HG03097 (cell line): Measurements from ENCODE around the gene COQ9.
A peak's percentile ranks its signal among the peaks of the same experiment; 100 is the strongest.
"Not testable (repeated sequence)": the region's sequence is repeated elsewhere in the genome, so short reads cannot be mapped to it uniquely, and the experiment has no call there.

ENCODE experiments used
- ATAC-seq: cut with Tn5 transposase; IDR thresholded peaks from one replicate; pipeline ENCODE4 v1.9.1; 2021; ENCODE audit not compliant: unreplicated experiment, low FRiP score

Gene COQ9

DNA sequence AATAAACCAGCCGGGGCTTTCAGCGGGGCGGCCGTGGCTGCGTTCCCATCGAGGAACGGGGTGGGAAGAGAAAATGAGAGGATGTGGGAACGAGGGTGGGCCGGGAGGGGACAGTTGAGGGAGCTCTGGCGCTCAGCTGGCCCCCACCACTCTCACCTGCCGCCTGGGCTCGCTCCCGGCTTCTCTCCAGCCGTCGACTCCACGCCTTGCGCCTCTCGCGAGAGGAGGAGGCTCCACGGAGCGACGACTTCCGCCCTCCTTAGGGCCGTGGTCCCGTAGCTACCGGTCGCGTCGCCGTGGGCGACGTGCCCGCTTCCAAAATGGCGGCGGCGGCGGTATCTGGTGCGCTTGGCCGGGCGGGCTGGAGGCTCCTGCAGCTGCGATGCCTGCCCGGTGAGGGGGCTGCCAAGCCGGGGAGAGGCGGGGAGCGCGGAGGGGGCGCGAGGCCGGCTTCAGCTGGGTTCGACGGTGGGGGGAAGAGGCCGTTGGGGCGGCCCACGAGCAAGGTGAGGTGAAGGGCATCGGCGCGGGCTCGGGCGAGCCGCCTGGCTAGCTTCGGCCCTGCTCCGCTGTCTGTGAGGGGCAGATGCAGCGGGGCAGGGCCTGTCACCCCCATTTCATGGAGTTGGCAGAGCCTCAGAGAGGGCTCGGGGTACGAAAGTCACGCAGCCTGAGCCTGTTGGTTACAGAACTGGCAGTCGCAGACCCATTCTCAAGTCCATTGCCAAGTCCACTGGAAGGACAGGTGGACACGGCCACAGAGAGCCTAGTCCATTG lies at the start of gene COQ9, which contains the start of gene CIAPIN1:
Gene COQ9, plus strand, starts transcription at position 294 of the 777 bp plus-strand sequence. Its CDS starts 27 bp downstream, at position 321.
Gene CIAPIN1, minus strand, starts transcription at position 200 of the 777 bp plus-strand sequence. CDS start 6,457 bp downstream, outside the sequence.
- ATAC-seq = peak; percentile 96

GRCh38 chr16:57397493-57397892 lies 49.8 kb upstream of the COQ9 start:
- ATAC-seq = not testable (repeated sequence)

DNA sequence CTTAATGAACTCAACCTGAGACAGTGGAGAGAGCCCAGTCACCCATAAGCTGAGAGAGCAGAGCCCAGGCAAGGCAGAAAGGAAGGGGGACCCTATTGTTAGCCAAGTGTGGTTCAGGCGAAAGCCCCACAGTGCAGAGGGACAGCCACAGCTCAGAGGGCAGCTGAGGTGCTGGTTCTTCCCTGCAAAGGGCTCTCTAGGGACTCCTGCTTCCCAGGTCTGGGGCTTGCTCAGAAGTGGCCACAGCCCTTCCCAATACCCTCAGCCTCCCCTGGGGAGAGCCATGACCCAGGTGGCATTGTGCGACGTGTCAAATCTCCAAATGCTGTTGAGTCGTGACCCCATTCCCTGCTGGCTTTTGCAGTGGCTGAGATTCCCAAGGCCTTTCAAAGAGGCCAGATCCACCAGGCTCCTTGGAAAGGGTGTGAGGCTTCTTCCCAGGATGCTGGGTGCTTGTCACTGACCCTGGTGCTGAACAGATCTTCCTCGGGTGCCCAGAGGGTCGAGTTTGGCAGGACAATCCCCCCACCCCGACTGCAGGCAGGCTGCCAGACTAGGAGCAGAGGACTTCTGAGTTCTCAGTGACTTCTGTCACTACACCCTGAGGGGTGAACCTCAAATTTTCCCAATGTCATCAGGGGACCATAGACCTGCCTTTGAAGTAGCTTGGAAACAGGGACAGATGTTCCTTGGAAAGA lies 45.2 kb upstream of the COQ9 start:
- no peak for ATAC-seq

DNA sequence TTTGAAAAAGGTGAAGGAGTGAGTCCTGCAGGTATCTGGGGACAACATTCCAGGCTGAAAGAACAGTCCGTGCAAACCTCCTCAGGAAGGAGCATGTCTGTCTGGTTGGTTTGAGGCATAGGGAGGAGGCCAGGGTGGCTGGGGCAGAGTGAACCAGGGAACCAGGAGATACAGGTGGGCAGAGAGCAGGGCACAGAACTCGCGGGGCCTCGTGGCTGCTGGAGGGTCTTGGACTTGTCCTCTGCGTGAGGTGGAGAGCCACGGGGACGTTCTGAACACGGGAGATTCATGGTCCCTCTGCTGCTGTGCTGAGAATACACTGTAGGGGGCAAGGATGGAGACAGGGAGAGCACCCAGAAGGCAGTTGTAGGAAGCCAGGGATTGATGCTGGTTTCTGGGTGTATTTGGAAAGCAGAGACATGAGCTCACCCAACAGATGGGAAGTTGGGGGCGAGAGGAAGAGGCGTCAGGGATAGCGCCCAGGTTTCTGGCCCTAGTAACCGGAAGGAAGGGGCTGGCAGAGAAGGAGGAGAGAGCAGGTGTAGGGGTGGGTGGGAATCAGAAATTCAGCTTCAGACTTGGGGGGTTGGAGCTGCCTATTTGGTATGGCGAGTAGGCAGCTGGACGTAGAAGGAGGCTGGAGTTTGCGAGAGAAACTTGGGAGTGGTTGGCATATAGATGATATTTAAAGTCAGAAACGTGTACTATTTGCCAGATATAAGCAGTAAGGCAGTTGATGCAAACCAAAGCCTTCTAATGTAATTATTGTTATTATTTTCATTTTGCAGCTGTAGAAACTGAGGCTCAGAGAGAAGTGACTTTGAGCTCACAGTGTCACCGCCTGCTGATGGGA lies 43.1 kb upstream of the COQ9 start, which contains the start of gene CCL17:
Gene CCL17, plus strand, starts transcription at position 803 of the 853 bp plus-strand sequence. CDS start 9,166 bp downstream, outside the sequence.
- no peak for ATAC-seq

- ATAC-seq = no peak
Observed at GRCh38 chr16:57405097-57405496, 42.2 kb upstream of the COQ9 start.

GRCh38 chr16:57406881-57407280 lies 40.4 kb upstream of the COQ9 start:
- ATAC-seq = no peak

GRCh38 chr16:57407521-57408353 lies 39.5 kb upstream of the COQ9 start:
- ATAC-seq = no peak

- no peak for ATAC-seq
Observed at GRCh38 chr16:57409065-57409464, 38.2 kb upstream of the COQ9 start.

GRCh38 chr16:57409870-57410587 lies 37.2 kb upstream of the COQ9 start:
- ATAC-seq = no peak

DNA sequence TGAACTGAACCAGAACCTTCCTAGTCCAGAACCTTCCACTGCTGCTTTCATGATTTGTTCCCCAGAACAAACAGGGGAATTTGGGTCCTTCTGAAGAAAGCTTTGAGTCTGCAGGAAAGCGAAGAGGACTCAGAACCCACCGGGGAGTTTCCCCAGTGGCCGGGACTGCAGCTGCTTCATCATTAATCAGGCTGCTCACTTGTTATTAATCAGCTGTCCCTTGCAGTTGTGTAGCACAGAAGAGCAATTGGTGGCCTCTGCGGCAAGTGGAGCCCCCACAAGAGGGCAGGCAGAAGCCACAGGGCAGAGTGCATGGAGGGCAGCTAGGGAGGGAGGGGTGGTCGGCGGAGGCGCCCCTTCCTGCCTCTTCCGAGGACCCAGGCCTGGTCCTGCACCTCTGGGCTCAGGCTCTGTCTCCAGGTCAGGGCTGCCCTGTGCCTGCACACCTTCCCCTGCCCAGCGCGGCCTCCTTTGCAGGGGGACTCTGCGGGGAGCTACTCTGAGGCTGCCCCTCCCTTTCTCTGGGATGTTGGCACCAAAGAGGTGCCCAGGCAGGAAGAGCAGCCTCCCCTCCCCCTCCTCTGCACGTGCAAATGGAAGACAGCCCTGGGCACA lies 35.8 kb upstream of the COQ9 start:
- ATAC-seq = no peak

GRCh38 chr16:57412584-57412983 lies 34.7 kb upstream of the COQ9 start:
- ATAC-seq = no peak

DNA sequence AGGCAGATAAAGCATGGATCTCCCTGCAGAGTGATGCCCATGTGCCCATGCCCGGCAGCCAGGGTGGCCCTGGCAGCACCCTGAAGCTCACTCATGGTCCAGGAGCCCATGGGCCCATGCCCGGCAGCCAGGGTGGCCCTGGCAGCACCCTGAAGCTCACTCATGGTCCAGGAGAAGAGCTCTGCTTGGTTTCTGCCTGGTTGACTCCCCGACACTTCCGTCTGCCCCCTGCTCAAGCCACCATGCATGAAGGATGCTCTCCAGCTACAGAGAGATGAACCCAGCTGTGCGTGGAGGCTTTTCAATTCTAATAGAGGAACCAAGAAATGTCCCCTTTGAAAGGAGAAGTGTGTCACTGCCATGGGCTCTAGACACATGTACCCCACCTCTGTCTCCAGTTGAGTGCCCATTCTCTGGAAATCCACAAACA lies 34.0 kb upstream of the COQ9 start:
- ATAC-seq = no peak

- ATAC-seq = no peak
Observed at GRCh38 chr16:57413733-57414132, 33.5 kb upstream of the COQ9 start.

GRCh38 chr16:57416084-57416483 lies 31.2 kb upstream of the COQ9 start:
- no peak for ATAC-seq

- ATAC-seq = no peak
Observed at GRCh38 chr16:57419506-57419905, 27.8 kb upstream of the COQ9 start.

DNA sequence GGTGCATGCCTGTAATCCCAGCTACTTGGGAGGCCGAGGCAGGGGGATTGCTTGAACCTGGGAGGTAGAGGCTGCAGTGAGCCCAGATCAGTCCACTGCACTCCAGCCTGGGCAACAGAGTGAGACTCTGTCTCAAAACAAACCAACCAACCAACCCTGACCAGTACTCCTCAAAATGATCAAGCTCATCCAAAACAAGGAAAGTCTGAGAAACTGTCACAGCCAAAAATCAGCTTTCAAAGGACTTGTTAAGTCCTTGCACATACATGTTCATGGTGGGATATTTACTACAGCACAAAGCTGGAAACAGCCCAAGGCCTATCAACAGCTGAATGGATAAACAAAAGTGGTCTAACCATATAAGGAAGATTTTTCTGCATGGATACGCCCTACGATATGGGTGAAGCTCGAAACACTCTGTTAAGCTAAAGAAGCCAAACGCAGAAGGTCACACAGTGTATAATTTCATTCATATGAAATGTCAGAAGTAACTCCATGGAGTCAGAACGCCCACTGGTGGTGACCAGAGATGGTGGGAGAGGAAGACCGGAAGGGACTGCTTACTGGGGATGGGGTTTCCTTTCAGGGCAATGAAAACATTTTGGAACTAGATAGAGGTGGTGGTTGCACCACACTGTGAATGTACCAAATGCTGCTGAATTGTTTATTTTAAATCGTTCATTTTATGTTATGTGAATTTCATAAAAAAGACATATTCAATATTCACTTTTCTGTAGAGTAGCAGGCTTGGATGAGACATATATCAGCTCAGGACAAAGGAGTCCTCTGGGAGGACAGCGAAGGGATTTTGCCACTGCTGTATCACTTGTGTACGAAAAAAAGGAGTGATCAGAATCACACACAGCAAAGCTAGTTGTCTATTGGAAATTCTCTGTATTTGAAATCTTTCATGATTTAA lies 25.0 kb upstream of the COQ9 start:
- ATAC-seq = no peak

DNA sequence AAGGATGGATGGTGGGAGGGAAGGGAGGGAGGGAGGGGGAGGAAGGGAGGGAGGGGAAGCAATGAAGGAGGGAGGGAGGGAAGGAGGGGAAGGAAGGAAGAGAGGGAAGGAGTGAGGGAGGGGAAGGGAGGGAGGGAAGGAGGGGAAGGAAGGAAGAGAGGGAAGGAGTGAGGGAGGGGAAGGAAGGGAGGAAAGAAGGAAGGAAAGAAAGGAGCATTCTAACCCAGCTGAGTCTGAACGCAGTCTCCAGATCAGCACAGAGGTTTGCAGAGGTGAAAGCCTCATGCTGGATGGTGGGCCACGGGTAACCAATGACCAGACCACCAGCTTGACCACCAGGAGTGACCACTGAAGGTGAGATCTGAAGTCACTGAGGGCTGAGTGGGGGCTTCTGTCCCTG lies 24.1 kb upstream of the COQ9 start:
- no peak for ATAC-seq

DNA sequence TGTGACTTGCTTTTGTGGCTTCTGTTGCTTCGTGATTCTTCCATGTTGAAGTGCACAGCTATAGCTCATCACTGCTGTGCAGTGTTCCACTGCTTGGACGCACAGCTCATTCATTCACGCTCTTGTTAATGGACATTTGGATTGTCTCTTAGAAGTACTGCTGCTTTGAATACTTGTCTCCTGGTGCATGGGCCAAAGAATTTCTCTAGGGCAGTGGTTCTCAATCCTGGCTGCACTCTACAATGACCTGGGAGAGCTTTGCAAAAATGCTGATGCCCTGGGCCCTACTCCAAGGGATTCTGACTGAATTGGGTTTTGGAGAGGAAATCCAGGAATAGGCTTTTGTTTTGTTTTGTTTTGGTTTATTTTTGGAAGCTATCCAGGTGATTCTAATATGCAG lies 22.7 kb upstream of the COQ9 start:
- ATAC-seq = no peak
